Fibroblast of villous mesenchyme (primary cell): ENCODE results near the gene TUBGCP6. TPM values are rescaled to one million over a fixed set of nuclear protein-coding genes. Genes with fewer than 3 reads are reported as not detected.

ENCODE experiments used
- DNase-seq: peaks from one replicate; pipeline ENCODE4 v3.0.0-alpha.2; 2010; ENCODE audit warnings: low read depth
- H3K4me3 ChIP-seq: 2 replicates; pipeline ENCODE4 v1.5.1; 2011; ENCODE audit warnings: low read depth, mild to moderate bottlenecking, low read length
- CTCF ChIP-seq: IDR thresholded peaks from 2 replicates; pipeline ENCODE4 v1.5.1; 2012; ENCODE audit warnings: low read depth, mild to moderate bottlenecking, low read length; ENCODE audit not compliant: insufficient read depth
- total RNA-seq: library from RNA; depleted of rRNA; stranded (reverse); fragments of >200 nt; gene quantifications from 2 replicates; pipeline ENCODE4 v1.2.3, GENCODE V29; 2012

TUBGCP6 gene
- total RNA-seq, 1 donor, result 32.4 TPM

- H3K4me3 ChIP-seq, result no peak overlapping the region
- TF ChIP-seq CTCF, result no peak
- DNase-seq, result no peak
Measured at GRCh38 chr22:50225200-50225969, 19.4 kb downstream of the TUBGCP6 start.

GRCh38 chr22:50224071-50224470 is 20.8 kb downstream of the TUBGCP6 start:
- no peak for TF ChIP-seq CTCF
- no peak overlapping the region for H3K4me3 ChIP-seq
- DNase-seq, result no peak

- TF ChIP-seq CTCF, result no peak
- no peak overlapping the region for H3K4me3 ChIP-seq
- DNase-seq, result no peak
Measured at GRCh38 chr22:50222508-50222907, 22.3 kb downstream of the TUBGCP6 start.

- no peak for TF ChIP-seq CTCF
- H3K4me3 ChIP-seq, result no peak overlapping the region
- DNase-seq, result no peak
Measured at GRCh38 chr22:50221410-50222300, 23.2 kb downstream of the TUBGCP6 start.

GRCh38 chr22:50220603-50221409 is 24.0 kb downstream of the TUBGCP6 start:
- DNase-seq, result no peak
- no peak for TF ChIP-seq CTCF

GRCh38 chr22:50219800-50220602 is 24.8 kb downstream of the TUBGCP6 start:
- DNase-seq, result no peak
- H3K4me3 ChIP-seq, result no peak overlapping the region
- TF ChIP-seq CTCF, result no peak

More at GRCh38 chr22:50220603-50221409, 24.0 kb downstream of the TUBGCP6 start:
- H3K4me3 ChIP-seq, result no peak overlapping the region
